H1 (cell line): ENCODE results near the gene LTBP4. TPM values are rescaled to one million over a fixed set of nuclear protein-coding genes. Genes with fewer than 3 reads are reported as not detected.

ENCODE experiments used
- CTCF ChIA-PET: fragments of 300-600 bp; sonication (Branson Sonifier 250); formaldehyde crosslinking; loops from one replicate; lab custom pipeline; 2021; ENCODE audit not compliant: partially characterized antibody; lab: Charles Lee
- POLR2A ChIA-PET: fragments of 300-600 bp; sonication (Branson Sonifier 250); formaldehyde crosslinking; loops from one replicate; lab custom pipeline; 2021; ENCODE audit warnings: inconsistent platforms; ENCODE audit not compliant: partially characterized antibody; lab: Charles Lee
- DNase-seq, 2 experiments: peaks; one replicate each; pipeline versions ENCODE4 v3.0.0 to v3.0.0-alpha.2; 2010 to 2022; ENCODE audit warnings: low spot score in 2 of 2, low read depth in 1 of 2, mixed read lengths in 1 of 2
- FAIRE-seq: peaks from 2 replicates; lab custom pipeline; 2011; peaks lifted over from hg19 to GRCh38; lab: Jason Lieb, UNC
- H2AFZ ChIP-seq: 2 replicates; pipeline ENCODE4 v1.8.1; 2012; ENCODE audit warnings: low read length, inconsistent platforms
- H2AK5ac ChIP-seq: 2 replicates; pipeline ENCODE4 v1.6.1; 2013; ENCODE audit warnings: low read depth, low read length
- H2BK120ac ChIP-seq: replicated peaks from 2 replicates; pipeline ENCODE3; 2013; ENCODE audit warnings: low read depth, low read length, inconsistent platforms
- H2BK12ac ChIP-seq: 2 replicates; pipeline ENCODE4 v1.6.1; 2013; ENCODE audit warnings: low read depth, low read length
- H2BK15ac ChIP-seq: 2 replicates; pipeline ENCODE4 v1.6.1; 2013; ENCODE audit warnings: low read length
- H2BK20ac ChIP-seq: 2 replicates; pipeline ENCODE4 v1.6.1; 2013; ENCODE audit warnings: low read length
- H2BK5ac ChIP-seq: 2 replicates; pipeline ENCODE4 v1.6.1; 2013; ENCODE audit warnings: low read depth, low read length
- H3K14ac ChIP-seq: 2 replicates; pipeline ENCODE4 v1.6.1; 2013; ENCODE audit warnings: inconsistent platforms; ENCODE audit not compliant: insufficient read length
- H3K18ac ChIP-seq: 2 replicates; pipeline ENCODE4 v1.6.1; 2013; ENCODE audit warnings: low read length; ENCODE audit errors: extremely low read depth
- H3K23ac ChIP-seq: 2 replicates; pipeline ENCODE4 v1.6.1; 2013; ENCODE audit warnings: inconsistent platforms; ENCODE audit not compliant: insufficient read length
- H3K23me2 ChIP-seq: 2 replicates; pipeline ENCODE4 v1.6.1; 2013; ENCODE audit warnings: low read depth, low read length
- H3K27ac ChIP-seq: 2 replicates; pipeline ENCODE4 v1.6.1; 2011; ENCODE audit warnings: low read depth, low read length, inconsistent platforms
- H3K27me3 ChIP-seq, 4 experiments: replicated peaks in 1 of 4; 1 replicate in 1 of 4; 2 replicates in 3 of 4; pipeline versions ENCODE4 v1.6.1 to v1.8.1; 2011 to 2013; ENCODE audit warnings: low read length in 3 of 4, mild to moderate bottlenecking in 3 of 4, inconsistent platforms in 2 of 4, mixed read lengths in 2 of 4, moderate library complexity in 1 of 4; ENCODE audit not compliant: control insufficient read depth in 3 of 4, insufficient read depth in 3 of 4; ENCODE audit errors: extremely low read depth in 1 of 4
- H3K36me3 ChIP-seq, 4 experiments: 2 replicates each; pipeline versions ENCODE4 v1.6.1 to v1.8.1; 2011 to 2013; ENCODE audit warnings: mild to moderate bottlenecking in 4 of 4, low read length in 3 of 4, moderate library complexity in 2 of 4, control low read depth in 1 of 4, inconsistent platforms in 1 of 4; ENCODE audit not compliant: insufficient read depth in 4 of 4, control insufficient read depth in 2 of 4
- H3K4ac ChIP-seq: replicated peaks from 2 replicates; pipeline ENCODE3; 2013; ENCODE audit warnings: low read length, low read depth, mixed read lengths, inconsistent platforms; ENCODE audit not compliant: insufficient read length
- H3K4me1 ChIP-seq, 4 experiments: replicated peaks in 1 of 4; 1 replicate in 1 of 4; 2 replicates in 3 of 4; pipeline versions ENCODE4 v1.6.1 to v1.8.1; 2011 to 2013; ENCODE audit warnings: low read length in 3 of 4, inconsistent platforms in 2 of 4, mixed read lengths in 1 of 4; ENCODE audit not compliant: insufficient read depth in 4 of 4, control insufficient read depth in 3 of 4
- H3K4me2 ChIP-seq, 2 experiments: 2 replicates each; pipeline versions ENCODE4 v1.6.1 to v1.8.1; 2011 to 2013; ENCODE audit warnings: low read depth in 2 of 2, low read length in 2 of 2, control low read depth in 1 of 2, inconsistent platforms in 1 of 2, mild to moderate bottlenecking in 1 of 2; ENCODE audit not compliant: insufficient read depth in 1 of 2
- H3K4me3 ChIP-seq, 4 experiments: fragments of 200-600, 300-600 bp in 1 of 4; sonication (generic), shearing (Covaris generic), sonication (Bioruptor Twin) in 1 of 4; 2 replicates each; pipeline versions ENCODE4 v1.5.1 to v1.8.1; 2011 to 2016; ENCODE audit warnings: low read length in 4 of 4, low read depth in 3 of 4, control low read depth in 2 of 4, inconsistent platforms in 2 of 4, mild to moderate bottlenecking in 2 of 4, mixed read lengths in 1 of 4, moderate library complexity in 1 of 4; ENCODE audit not compliant: insufficient read depth in 2 of 4; ENCODE audit errors: extremely low read depth in 1 of 4
- H3K56ac ChIP-seq: replicated peaks from 2 replicates; pipeline ENCODE3; 2013; ENCODE audit warnings: low read depth, mild to moderate bottlenecking, mixed read lengths, low read length, inconsistent platforms; ENCODE audit not compliant: insufficient read length
- H3K79me1 ChIP-seq: 2 replicates; pipeline ENCODE4 v1.6.1; 2013; ENCODE audit warnings: low read depth, low read length, control low read depth
- H3K79me2 ChIP-seq, 2 experiments: 2 replicates each; pipeline versions ENCODE4 v1.6.1 to v1.8.1; 2012 to 2013; ENCODE audit warnings: low read length in 2 of 2, mild to moderate bottlenecking in 2 of 2, inconsistent platforms in 1 of 2; ENCODE audit not compliant: insufficient read depth in 2 of 2, control insufficient read depth in 1 of 2
- H3K9ac ChIP-seq, 4 experiments: replicated peaks in 1 of 4; 1 replicate in 1 of 4; 2 replicates in 3 of 4; pipeline versions ENCODE4 v1.6.1 to v1.8.1; 2011 to 2013; ENCODE audit warnings: low read depth in 3 of 4, low read length in 3 of 4, control low read depth in 2 of 4, mild to moderate bottlenecking in 2 of 4, moderate library complexity in 2 of 4, inconsistent platforms in 1 of 4; ENCODE audit errors: extremely low read depth in 1 of 4
- H3K9me3 ChIP-seq, 2 experiments: 2 replicates each; pipeline versions ENCODE4 v1.6.1 to v1.8.1; 2012 to 2013; ENCODE audit warnings: mild to moderate bottlenecking in 2 of 2, moderate library complexity in 2 of 2, control low read depth in 1 of 2, inconsistent platforms in 1 of 2, low read depth in 1 of 2, low read length in 1 of 2, mixed read lengths in 1 of 2; ENCODE audit not compliant: insufficient read depth in 2 of 2
- H4K20me1 ChIP-seq, 2 experiments: replicated peaks in 1 of 2; 2 replicates each; pipeline versions ENCODE3 to v1.8.1; 2011 to 2013; ENCODE audit warnings: inconsistent platforms in 2 of 2, low read length in 2 of 2, mild to moderate bottlenecking in 1 of 2; ENCODE audit not compliant: insufficient read depth in 2 of 2, control insufficient read depth in 1 of 2
- H4K5ac ChIP-seq: 2 replicates; pipeline ENCODE4 v1.6.1; 2013; ENCODE audit warnings: low read length, low read depth, mixed read lengths, inconsistent platforms; ENCODE audit not compliant: insufficient read length
- H4K8ac ChIP-seq: 2 replicates; pipeline ENCODE4 v1.8.0; 2013; ENCODE audit warnings: mild to moderate bottlenecking, moderate library complexity, low read length, inconsistent platforms; ENCODE audit not compliant: insufficient read depth; ENCODE audit errors: extremely low read depth
- H4K91ac ChIP-seq: replicated peaks from 2 replicates; pipeline ENCODE3; 2013; ENCODE audit warnings: low read length, mixed read lengths, inconsistent platforms; ENCODE audit not compliant: insufficient read length
- BACH1 ChIP-seq: IDR thresholded peaks from 2 replicates; pipeline ENCODE4 v1.6.1; 2012; ENCODE audit warnings: low read length, improper control_type of control experiment
- KDM4A ChIP-seq: IDR thresholded peaks from one replicate; pipeline ENCODE4 v1.7.1; 2012; ENCODE audit warnings: low read depth, mild to moderate bottlenecking, moderate library complexity, low read length, inconsistent platforms; ENCODE audit not compliant: severe bottlenecking
- PHF8 ChIP-seq: fragments of 200-600 bp; sonication (generic); conservative IDR thresholded peaks from 2 replicates; pipeline ENCODE4 v1.7.1; 2012; ENCODE audit warnings: low read depth, mild to moderate bottlenecking, inconsistent platforms, low read length, moderate library complexity
- RBBP5 ChIP-seq: IDR thresholded peaks from 2 replicates; pipeline ENCODE4 v1.7.1; 2012; ENCODE audit warnings: low read depth, mild to moderate bottlenecking, inconsistent platforms, low read length, moderate library complexity, borderline replicate concordance
- YY1 ChIP-seq: IDR thresholded peaks from 2 replicates; pipeline ENCODE4 v1.6.1; 2011; ENCODE audit warnings: low read depth, mild to moderate bottlenecking, low read length
- WGBS, 2 experiments: shearing (Covaris generic) in 1 of 2; methylation state at CpG; one replicate each; pipeline versions ENCODE4 v1.1.6 to v1.1.7; 2013 to 2015; ENCODE audit warnings: low lambda C conversion rate in 2 of 2, mixed read lengths in 2 of 2, inconsistent platforms in 1 of 2, low coverage in 1 of 2, missing lambda C conversion rate in 1 of 2; ENCODE audit not compliant: insufficient replicate concordance in 2 of 2, insufficient coverage in 1 of 2, insufficient read length in 1 of 2; ENCODE audit errors: extremely low coverage in 1 of 2, missing lambda C conversion rate in 1 of 2; 5-methylcytosine and 5-hydroxymethylcytosine counted together
- polyA plus RNA-seq, 7 experiments: library from polyadenylated mRNA; depleted of rRNA in 3 of 7; stranded (reverse) in 5 of 7; unstranded in 2 of 7; fragments of >200 nt in 5 of 7; fragments of 200-250 nt in 2 of 7; gene quantifications; 1 replicate in 5 of 7; 2 replicates in 1 of 7; 4 replicates in 1 of 7; pipeline versions ENCODE4 v1.2.1 to v1.2.3, GENCODE V29; 2011 to 2013; ENCODE audit warnings: missing spikeins in 2 of 7, mixed read lengths in 2 of 7
- total RNA-seq: library from RNA; stranded (reverse); fragmentation: NEBNext Ultra II Directional; extraction: Animal tissue kit (Norgen Biotek cat#: 25700); gene quantifications from 2 replicates; pipeline ENCODE4 v1.2.1, GENCODE V29; 2021
- TF ChIP-seq, protein P1 (sequence below): IDR thresholded peaks from 2 replicates; pipeline ENCODE4 v1.6.1; 2012; ENCODE audit warnings: inconsistent platforms
- TF ChIP-seq, protein P2 (sequence below): IDR thresholded peaks from 2 replicates; pipeline ENCODE4 v1.6.1; 2012; ENCODE audit warnings: inconsistent platforms

LTBP4 gene
- total and polyA plus RNA-seq, 2 of the 8 experiments (the other 6 are each of a cell fraction or from before 2014, with no cell fraction given), result 54.5 to 77.1 TPM

DNA sequence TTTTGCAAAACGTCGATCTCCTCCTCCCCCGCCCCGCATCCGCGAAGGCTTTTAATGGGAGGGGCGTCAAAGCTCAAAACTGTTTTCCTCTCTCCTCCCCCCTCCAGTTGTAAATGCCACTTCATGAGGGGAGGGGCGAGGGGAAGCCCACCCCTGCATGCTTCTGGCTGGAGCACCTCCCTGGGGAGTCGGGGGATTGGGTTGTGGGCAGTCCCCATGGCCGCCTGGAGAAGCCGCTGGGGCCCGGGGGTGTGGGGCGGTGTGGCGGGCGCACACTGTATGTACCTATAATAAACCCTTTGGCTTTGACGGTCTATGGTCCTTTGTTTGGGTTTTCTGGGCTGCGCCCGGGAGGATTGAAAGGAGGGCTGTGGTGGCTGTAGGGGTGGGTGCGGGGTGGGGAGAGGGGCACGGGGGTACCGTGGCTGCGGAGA lies 25.0 kb upstream of the LTBP4 start:
- Histone ChIP-seq H3K79me2 (no peaks in the 10 kb centered on the region), H3K9ac (peak overlapping the region in 2 of 4 experiments; percentile 25 to 45; a peak in 3 of 7 replicates), H4K91ac (peak overlapping the region; percentile 31), H4K5ac (peak overlapping the region; percentile 74), H2BK120ac (no peak overlapping the region), H3K27me3 (no peaks in the 10 kb centered on the region), H2BK12ac (no peak overlapping the region), H2BK15ac (no peak overlapping the region), H3K4ac (peak overlapping the region; percentile 23), H2AK5ac (no peak overlapping the region), H2BK20ac (no peak overlapping the region), H3K27ac (no peak overlapping the region), H2AFZ (no peak overlapping the region), H3K4me2 (peak overlapping the region; percentile 90 to 93), H2BK5ac (no peak overlapping the region; the same call in 1 of the 2 replicates), H3K18ac (peak overlapping the region; percentile 48; the same call in 1 of the 2 replicates), H3K14ac (no peak overlapping the region), H3K4me3 (peak overlapping the region; percentile 67 to 96 (median 80)), H3K4me1 (peaks cover 2 to 8% (median 5%) of the 10 kb centered on the region in 4 experiments; a peak in 6 of 7 replicates), H4K8ac (peak overlapping the region; percentile 69; the same call in 1 of the 2 replicates), H3K36me3 (peaks cover 2 to 15% (median 10%) of the 10 kb centered on the region in 4 experiments; a peak in 7 of 8 replicates), H3K23ac (no peak overlapping the region), H4K20me1 (no peaks in the 10 kb centered on the region), H3K23me2 (peaks cover 11% of the 10 kb centered on the region; the same call in 1 of the 2 replicates), H3K9me3 (no peaks in the 10 kb centered on the region), H3K56ac (no peak overlapping the region), H3K79me1 (no peaks in the 10 kb centered on the region)
- POLR2A ChIA-PET, result interaction anchor here (0.7 to 1.7 kb wide), 4 partner anchors 18 to 35 kb away, joined by 3 to 4 read pairs (median 4); no protein-coding TSS in a partner anchor
- CTCF ChIA-PET, result interaction anchor here (0.9 to 1.9 kb wide), 6 partner anchors 19 to 58 kb away, joined by 3 to 6 read pairs (median 4); no protein-coding TSS in a partner anchor
- 1% methylated on average over 12 of the region's 22 CpGs; no CpG with 5 or more reads in 1 of the 2 experiments for WGBS, 2 experiments
- TF ChIP-seq BACH1 (no peak), YY1 (0 out of 2 replicates have a peak, but pooled peaks have one; percentile 24), KDM4A (peak; percentile 23), PHF8 (0 out of 2 replicates have a peak, but pooled peaks have one; percentile 20), RBBP5 (no peak)
- TF ChIP-seq, protein P1, sequence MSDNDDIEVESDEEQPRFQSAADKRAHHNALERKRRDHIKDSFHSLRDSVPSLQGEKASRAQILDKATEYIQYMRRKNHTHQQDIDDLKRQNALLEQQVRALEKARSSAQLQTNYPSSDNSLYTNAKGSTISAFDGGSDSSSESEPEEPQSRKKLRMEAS, result no peak
- TF ChIP-seq, protein P2, sequence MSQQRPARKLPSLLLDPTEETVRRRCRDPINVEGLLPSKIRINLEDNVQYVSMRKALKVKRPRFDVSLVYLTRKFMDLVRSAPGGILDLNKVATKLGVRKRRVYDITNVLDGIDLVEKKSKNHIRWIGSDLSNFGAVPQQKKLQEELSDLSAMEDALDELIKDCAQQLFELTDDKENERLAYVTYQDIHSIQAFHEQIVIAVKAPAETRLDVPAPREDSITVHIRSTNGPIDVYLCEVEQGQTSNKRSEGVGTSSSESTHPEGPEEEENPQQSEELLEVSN, result no peak
- FAIRE-seq (no peak), DNase-seq (peak in 1 of 2 experiments; percentile 70)
